HEK293 (cell line): ENCODE data around the gene MANF.

Experiments used
- CTCF ChIA-PET: fragments of 350-600 bp; formaldehyde crosslinking; extraction: SDS; loops from one replicate; lab custom pipeline; 2021; ENCODE audit warnings: antibody characterized with exemption; lab: Yijun Ruan, JAX
- POLR2A ChIA-PET: fragments of 300-600 bp; formaldehyde crosslinking; extraction: SDS; loops from one replicate; lab custom pipeline; 2020; ENCODE audit warnings: antibody characterized with exemption, inconsistent platforms; lab: Yijun Ruan, JAX
- H3K27ac ChIP-seq: fragments of 200-500 bp; sonication (Bioruptor generic); 2 replicates; pipeline ENCODE4 v1.5.1; 2014; ENCODE audit warnings: low read depth, low read length, control low read depth, inconsistent platforms; ENCODE audit errors: extremely low read depth
- H3K36me3 ChIP-seq, 2 experiments: fragments of 200-500 bp in 1 of 2; sonication (Bioruptor generic) in 1 of 2; 1 replicate in 1 of 2; 2 replicates in 1 of 2; pipeline ENCODE4 v1.5.1; 2014 to 2017; ENCODE audit warnings: inconsistent platforms in 2 of 2, low read length in 2 of 2; ENCODE audit not compliant: control insufficient read depth in 2 of 2, insufficient read depth in 1 of 2
- H3K4me1 ChIP-seq: fragments of 200-500 bp; sonication (Bioruptor generic); 2 replicates; pipeline ENCODE4 v1.5.1; 2014; ENCODE audit warnings: mild to moderate bottlenecking, low read length, inconsistent platforms; ENCODE audit not compliant: control insufficient read depth, insufficient read depth
- H3K4me3 ChIP-seq: 2 replicates; pipeline ENCODE4 v1.5.1; 2011; ENCODE audit warnings: low read depth, mild to moderate bottlenecking, control low read depth, low read length, moderate library complexity
- H3K9me3 ChIP-seq: fragments of 200-500 bp; sonication (Bioruptor generic); 2 replicates; pipeline ENCODE4 v1.5.1; 2014; ENCODE audit warnings: low read depth, low read length, inconsistent platforms; ENCODE audit not compliant: control insufficient read depth, insufficient read depth
- EGR2 ChIP-seq: fragments of 450-650 bp; formaldehyde crosslinking; IDR thresholded peaks from 2 replicates; pipeline ENCODE4 v1.5.1; 2016; ENCODE audit warnings: low read depth, missing biosample characterization, missing genetic modification characterization
- GLI4 ChIP-seq: fragments of 450-650 bp; formaldehyde crosslinking; IDR thresholded peaks from 2 replicates; pipeline ENCODE4 v1.5.1; 2016; ENCODE audit warnings: missing biosample characterization, missing genetic modification characterization
- GLIS2 ChIP-seq: fragments of 450-650 bp; formaldehyde crosslinking; IDR thresholded peaks from 2 replicates; pipeline ENCODE4 v1.5.1; 2016; ENCODE audit warnings: missing biosample characterization, missing genetic modification characterization
- HOXC10 ChIP-seq: sonication (generic); formaldehyde crosslinking; IDR thresholded peaks from 2 replicates; pipeline ENCODE4 v1.8.1; 2023; ENCODE audit warnings: mild to moderate bottlenecking, missing genetic modification reagents
- KLF10 ChIP-seq: fragments of 450-650 bp; IDR thresholded peaks from 2 replicates; pipeline ENCODE4 v1.5.1; 2018; ENCODE audit warnings: missing biosample characterization, mild to moderate bottlenecking, missing genetic modification characterization
- KLF16 ChIP-seq: fragments of 450-650 bp; formaldehyde crosslinking; IDR thresholded peaks from 2 replicates; pipeline ENCODE4 v1.5.1; 2017; ENCODE audit warnings: missing biosample characterization, missing genetic modification characterization
- YY2 ChIP-seq: fragments of 450-650 bp; formaldehyde crosslinking; IDR thresholded peaks from 2 replicates; pipeline ENCODE4 v1.5.1; 2016; ENCODE audit warnings: missing biosample characterization, missing genetic modification characterization
- ZBTB48 ChIP-seq: fragments of 450-650 bp; formaldehyde crosslinking; IDR thresholded peaks from 2 replicates; pipeline ENCODE4 v1.5.1; 2016; ENCODE audit warnings: missing biosample characterization, missing genetic modification characterization
- ZFHX2 ChIP-seq: fragments of 450-650 bp; formaldehyde crosslinking; conservative IDR thresholded peaks from 2 replicates; pipeline ENCODE4 v1.5.1; 2016; ENCODE audit warnings: missing biosample characterization, missing genetic modification characterization
- ZNF112 ChIP-seq: fragments of 450-650 bp; formaldehyde crosslinking; IDR thresholded peaks from 2 replicates; pipeline ENCODE4 v1.5.0; 2017; ENCODE audit warnings: missing biosample characterization, missing genetic modification characterization
- ZNF138 ChIP-seq: fragments of 450-650 bp; formaldehyde crosslinking; IDR thresholded peaks from 2 replicates; pipeline ENCODE4 v1.5.1; 2016; ENCODE audit warnings: missing biosample characterization, missing genetic modification characterization, borderline replicate concordance
- ZNF140 ChIP-seq: fragments of 450-650 bp; formaldehyde crosslinking; IDR thresholded peaks from 2 replicates; pipeline ENCODE4 v1.5.1; 2016; ENCODE audit warnings: missing biosample characterization, missing genetic modification characterization
- ZNF2 ChIP-seq: fragments of 450-650 bp; formaldehyde crosslinking; IDR thresholded peaks from 2 replicates; pipeline ENCODE4 v1.5.1; 2016; ENCODE audit warnings: missing biosample characterization, missing genetic modification characterization
- ZNF223 ChIP-seq: fragments of 450-650 bp; formaldehyde crosslinking; IDR thresholded peaks from 2 replicates; pipeline ENCODE4 v1.5.1; 2016; ENCODE audit warnings: missing biosample characterization, missing genetic modification characterization
- ZNF239 ChIP-seq: fragments of 450-650 bp; formaldehyde crosslinking; IDR thresholded peaks from 2 replicates; pipeline ENCODE4 v1.5.1; 2016; ENCODE audit warnings: missing biosample characterization, missing genetic modification characterization
- ZNF654 ChIP-seq: fragments of 450-650 bp; formaldehyde crosslinking; IDR thresholded peaks from 2 replicates; pipeline ENCODE4 v1.5.1; 2016; ENCODE audit warnings: low read depth, missing biosample characterization, missing genetic modification characterization
- ZNF768 ChIP-seq: fragments of 450-650 bp; formaldehyde crosslinking; IDR thresholded peaks from 2 replicates; pipeline ENCODE4 v1.5.1; 2018; ENCODE audit warnings: missing biosample characterization, mild to moderate bottlenecking, missing genetic modification characterization
- ZNF791 ChIP-seq: fragments of 450-650 bp; formaldehyde crosslinking; IDR thresholded peaks from 2 replicates; pipeline ENCODE4 v1.5.1; 2016; ENCODE audit warnings: missing biosample characterization, missing genetic modification characterization
- ZXDB ChIP-seq: fragments of 450-650 bp; formaldehyde crosslinking; IDR thresholded peaks from 2 replicates; pipeline ENCODE4 v1.5.1; 2016; ENCODE audit warnings: missing biosample characterization, missing genetic modification characterization
- TF ChIP-seq, protein P1 (sequence below): fragments of 450-650 bp; formaldehyde crosslinking; IDR thresholded peaks from 2 replicates; pipeline ENCODE4 v1.5.1; 2016; ENCODE audit warnings: missing biosample characterization, missing genetic modification characterization
- TF ChIP-seq, protein P2 (sequence below): fragments of 450-650 bp; formaldehyde crosslinking; IDR thresholded peaks from 2 replicates; pipeline ENCODE4 v1.5.1; 2016; ENCODE audit warnings: missing biosample characterization, missing genetic modification characterization
- TF ChIP-seq, protein P3 (sequence below): fragments of 450-650 bp; formaldehyde crosslinking; IDR thresholded peaks from 2 replicates; pipeline ENCODE4 v1.5.1; 2016; ENCODE audit warnings: missing biosample characterization, missing genetic modification characterization
- TF ChIP-seq, protein P4 (sequence below): fragments of 450-650 bp; formaldehyde crosslinking; IDR thresholded peaks from 2 replicates; pipeline ENCODE4 v1.5.1; 2016; ENCODE audit warnings: missing biosample characterization, missing genetic modification characterization
- TF ChIP-seq, protein P5 (sequence below): fragments of 450-650 bp; formaldehyde crosslinking; IDR thresholded peaks from 2 replicates; pipeline ENCODE4 v1.5.1; 2016; ENCODE audit warnings: missing biosample characterization, missing genetic modification characterization
- TF ChIP-seq, protein P6 (sequence below): fragments of 450-650 bp; formaldehyde crosslinking; IDR thresholded peaks from 2 replicates; pipeline ENCODE4 v1.5.1; 2016; ENCODE audit warnings: missing biosample characterization, missing genetic modification characterization, low read depth

MANF gene

DNA sequence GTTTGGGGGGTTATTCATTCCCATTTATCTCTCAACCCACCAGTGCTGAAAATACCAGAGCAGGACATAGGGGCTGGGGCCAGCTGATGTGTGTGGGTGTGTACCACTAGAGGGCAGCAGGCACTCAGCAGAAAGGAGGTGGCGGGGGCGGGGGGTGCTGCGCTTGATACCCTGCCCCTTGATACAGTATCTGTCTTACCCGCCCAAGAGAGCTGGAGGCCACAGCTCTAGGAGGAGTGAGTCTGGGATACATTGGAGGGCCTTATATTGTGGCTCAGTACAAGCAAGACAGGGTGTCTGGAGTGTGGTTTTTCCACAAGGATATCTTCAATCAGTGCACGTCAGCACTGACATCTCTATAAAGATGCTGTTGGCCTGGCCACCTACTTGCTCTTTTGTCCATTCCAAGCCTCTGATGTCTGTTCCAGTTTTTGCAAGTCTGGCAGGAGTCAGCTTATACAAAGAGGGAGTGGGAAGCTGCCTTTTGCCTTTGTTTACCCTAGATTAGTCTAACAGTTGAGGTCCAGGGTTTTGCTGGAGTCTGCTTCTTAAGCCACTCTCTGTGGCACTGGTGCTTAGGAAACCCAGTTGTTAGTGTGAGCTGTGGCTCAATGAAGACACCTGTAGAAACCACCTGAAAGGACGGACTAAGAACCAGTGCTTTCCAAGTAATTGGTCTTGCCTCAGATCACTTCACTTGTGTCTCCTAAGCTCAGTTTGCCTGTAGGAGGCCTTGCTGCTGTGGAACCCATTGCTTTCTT, 4.5 kb downstream of the MANF start:
- no peaks in the 10 kb centered on the region for H3K9me3 ChIP-seq
- POLR2A ChIA-PET: interaction anchor here (0.6 to 1.9 kb wide), 3 partner anchors 57 to 773 kb away, joined by 4 to 8 read pairs (median 5); partner anchors contain the start of genes DCAF1 and MAPKAPK3
- H3K4me3 ChIP-seq: no peak overlapping the region
- CTCF ChIA-PET: interaction anchor here (0.6 to 2.3 kb wide), 35 partner anchors 10 to 1299 kb away, joined by 3 to 27 read pairs (median 3); partner anchors contain the start of genes ABHD14A, DCAF1 and MAPKAPK3
- peaks cover 0 to 73% of the 10 kb centered on the region in 2 experiments; a peak in 1 of 3 replicates for H3K36me3 ChIP-seq
- H3K4me1 ChIP-seq: no peaks in the 10 kb centered on the region; the same call in 1 of the 2 replicates
- no peak overlapping the region for H3K27ac ChIP-seq
- no peak for TF ChIP-seq GLI4 (tag by site-specific recombination)
- TF ChIP-seq HOXC10 (CRISPR knock-in tag): no peak
- peak; percentile 62 for TF ChIP-seq ZNF654 (tag by site-specific recombination)
- TF ChIP-seq, protein P1, sequence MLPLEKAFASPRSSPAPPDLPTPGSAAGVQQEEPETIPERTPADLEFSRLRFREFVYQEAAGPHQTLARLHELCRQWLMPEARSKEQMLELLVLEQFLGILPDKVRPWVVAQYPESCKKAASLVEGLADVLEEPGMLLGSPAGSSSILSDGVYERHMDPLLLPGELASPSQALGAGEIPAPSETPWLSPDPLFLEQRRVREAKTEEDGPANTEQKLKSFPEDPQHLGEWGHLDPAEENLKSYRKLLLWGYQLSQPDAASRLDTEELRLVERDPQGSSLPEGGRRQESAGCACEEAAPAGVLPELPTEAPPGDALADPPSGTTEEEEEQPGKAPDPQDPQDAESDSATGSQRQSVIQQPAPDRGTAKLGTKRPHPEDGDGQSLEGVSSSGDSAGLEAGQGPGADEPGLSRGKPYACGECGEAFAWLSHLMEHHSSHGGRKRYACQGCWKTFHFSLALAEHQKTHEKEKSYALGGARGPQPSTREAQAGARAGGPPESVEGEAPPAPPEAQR (tag by site-specific recombination): no peak
- TF ChIP-seq, protein P2, sequence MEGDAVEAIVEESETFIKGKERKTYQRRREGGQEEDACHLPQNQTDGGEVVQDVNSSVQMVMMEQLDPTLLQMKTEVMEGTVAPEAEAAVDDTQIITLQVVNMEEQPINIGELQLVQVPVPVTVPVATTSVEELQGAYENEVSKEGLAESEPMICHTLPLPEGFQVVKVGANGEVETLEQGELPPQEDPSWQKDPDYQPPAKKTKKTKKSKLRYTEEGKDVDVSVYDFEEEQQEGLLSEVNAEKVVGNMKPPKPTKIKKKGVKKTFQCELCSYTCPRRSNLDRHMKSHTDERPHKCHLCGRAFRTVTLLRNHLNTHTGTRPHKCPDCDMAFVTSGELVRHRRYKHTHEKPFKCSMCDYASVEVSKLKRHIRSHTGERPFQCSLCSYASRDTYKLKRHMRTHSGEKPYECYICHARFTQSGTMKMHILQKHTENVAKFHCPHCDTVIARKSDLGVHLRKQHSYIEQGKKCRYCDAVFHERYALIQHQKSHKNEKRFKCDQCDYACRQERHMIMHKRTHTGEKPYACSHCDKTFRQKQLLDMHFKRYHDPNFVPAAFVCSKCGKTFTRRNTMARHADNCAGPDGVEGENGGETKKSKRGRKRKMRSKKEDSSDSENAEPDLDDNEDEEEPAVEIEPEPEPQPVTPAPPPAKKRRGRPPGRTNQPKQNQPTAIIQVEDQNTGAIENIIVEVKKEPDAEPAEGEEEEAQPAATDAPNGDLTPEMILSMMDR (tag by site-specific recombination): peak; percentile 72; the same call in 1 of the 2 replicates
- peak; percentile 70 for TF ChIP-seq EGR2 (tag by site-specific recombination)
- TF ChIP-seq, protein P3, sequence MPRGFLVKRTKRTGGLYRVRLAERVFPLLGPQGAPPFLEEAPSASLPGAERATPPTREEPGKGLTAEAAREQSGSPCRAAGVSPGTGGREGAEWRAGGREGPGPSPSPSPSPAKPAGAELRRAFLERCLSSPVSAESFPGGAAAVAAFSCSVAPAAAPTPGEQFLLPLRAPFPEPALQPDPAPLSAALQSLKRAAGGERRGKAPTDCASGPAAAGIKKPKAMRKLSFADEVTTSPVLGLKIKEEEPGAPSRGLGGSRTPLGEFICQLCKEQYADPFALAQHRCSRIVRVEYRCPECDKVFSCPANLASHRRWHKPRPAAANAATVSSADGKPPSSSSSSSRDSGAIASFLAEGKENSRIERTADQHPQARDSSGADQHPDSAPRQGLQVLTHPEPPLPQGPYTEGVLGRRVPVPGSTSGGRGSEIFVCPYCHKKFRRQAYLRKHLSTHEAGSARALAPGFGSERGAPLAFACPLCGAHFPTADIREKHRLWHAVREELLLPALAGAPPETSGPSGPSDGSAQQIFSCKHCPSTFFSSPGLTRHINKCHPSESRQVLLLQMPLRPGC (tag by site-specific recombination): no peak
- TF ChIP-seq ZNF223: no peak
- no peak for TF ChIP-seq KLF16 (tag by site-specific recombination)
- TF ChIP-seq ZXDB (tag by site-specific recombination): no peak
- no peak for TF ChIP-seq ZNF2 (tag by site-specific recombination)
- TF ChIP-seq, protein P4, sequence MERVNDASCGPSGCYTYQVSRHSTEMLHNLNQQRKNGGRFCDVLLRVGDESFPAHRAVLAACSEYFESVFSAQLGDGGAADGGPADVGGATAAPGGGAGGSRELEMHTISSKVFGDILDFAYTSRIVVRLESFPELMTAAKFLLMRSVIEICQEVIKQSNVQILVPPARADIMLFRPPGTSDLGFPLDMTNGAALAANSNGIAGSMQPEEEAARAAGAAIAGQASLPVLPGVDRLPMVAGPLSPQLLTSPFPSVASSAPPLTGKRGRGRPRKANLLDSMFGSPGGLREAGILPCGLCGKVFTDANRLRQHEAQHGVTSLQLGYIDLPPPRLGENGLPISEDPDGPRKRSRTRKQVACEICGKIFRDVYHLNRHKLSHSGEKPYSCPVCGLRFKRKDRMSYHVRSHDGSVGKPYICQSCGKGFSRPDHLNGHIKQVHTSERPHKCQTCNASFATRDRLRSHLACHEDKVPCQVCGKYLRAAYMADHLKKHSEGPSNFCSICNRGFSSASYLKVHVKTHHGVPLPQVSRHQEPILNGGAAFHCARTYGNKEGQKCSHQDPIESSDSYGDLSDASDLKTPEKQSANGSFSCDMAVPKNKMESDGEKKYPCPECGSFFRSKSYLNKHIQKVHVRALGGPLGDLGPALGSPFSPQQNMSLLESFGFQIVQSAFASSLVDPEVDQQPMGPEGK: peak; percentile 87
- TF ChIP-seq ZBTB48 (tag by site-specific recombination): no peak
- no peak for TF ChIP-seq ZNF768 (tag by site-specific recombination)
- no peak for TF ChIP-seq ZNF112 (tag by site-specific recombination)
- no peak for TF ChIP-seq ZNF140 (tag by site-specific recombination)
- no peak for TF ChIP-seq ZNF791
- TF ChIP-seq, protein P5, sequence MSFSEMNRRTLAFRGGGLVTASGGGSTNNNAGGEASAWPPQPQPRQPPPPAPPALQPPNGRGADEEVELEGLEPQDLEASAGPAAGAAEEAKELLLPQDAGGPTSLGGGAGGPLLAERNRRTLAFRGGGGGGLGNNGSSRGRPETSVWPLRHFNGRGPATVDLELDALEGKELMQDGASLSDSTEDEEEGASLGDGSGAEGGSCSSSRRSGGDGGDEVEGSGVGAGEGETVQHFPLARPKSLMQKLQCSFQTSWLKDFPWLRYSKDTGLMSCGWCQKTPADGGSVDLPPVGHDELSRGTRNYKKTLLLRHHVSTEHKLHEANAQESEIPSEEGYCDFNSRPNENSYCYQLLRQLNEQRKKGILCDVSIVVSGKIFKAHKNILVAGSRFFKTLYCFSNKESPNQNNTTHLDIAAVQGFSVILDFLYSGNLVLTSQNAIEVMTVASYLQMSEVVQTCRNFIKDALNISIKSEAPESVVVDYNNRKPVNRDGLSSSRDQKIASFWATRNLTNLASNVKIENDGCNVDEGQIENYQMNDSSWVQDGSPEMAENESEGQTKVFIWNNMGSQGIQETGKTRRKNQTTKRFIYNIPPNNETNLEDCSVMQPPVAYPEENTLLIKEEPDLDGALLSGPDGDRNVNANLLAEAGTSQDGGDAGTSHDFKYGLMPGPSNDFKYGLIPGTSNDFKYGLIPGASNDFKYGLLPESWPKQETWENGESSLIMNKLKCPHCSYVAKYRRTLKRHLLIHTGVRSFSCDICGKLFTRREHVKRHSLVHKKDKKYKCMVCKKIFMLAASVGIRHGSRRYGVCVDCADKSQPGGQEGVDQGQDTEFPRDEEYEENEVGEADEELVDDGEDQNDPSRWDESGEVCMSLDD (tag by site-specific recombination): 0 out of 2 replicates have a peak, but pooled peaks have one; percentile 26
- TF ChIP-seq ZNF239 (tag by site-specific recombination): no peak
- no peak for TF ChIP-seq YY2 (tag by site-specific recombination)
- TF ChIP-seq KLF10 (tag by site-specific recombination): no peak
- peak; percentile 83 for TF ChIP-seq ZFHX2 (tag by site-specific recombination)
- TF ChIP-seq, protein P6, sequence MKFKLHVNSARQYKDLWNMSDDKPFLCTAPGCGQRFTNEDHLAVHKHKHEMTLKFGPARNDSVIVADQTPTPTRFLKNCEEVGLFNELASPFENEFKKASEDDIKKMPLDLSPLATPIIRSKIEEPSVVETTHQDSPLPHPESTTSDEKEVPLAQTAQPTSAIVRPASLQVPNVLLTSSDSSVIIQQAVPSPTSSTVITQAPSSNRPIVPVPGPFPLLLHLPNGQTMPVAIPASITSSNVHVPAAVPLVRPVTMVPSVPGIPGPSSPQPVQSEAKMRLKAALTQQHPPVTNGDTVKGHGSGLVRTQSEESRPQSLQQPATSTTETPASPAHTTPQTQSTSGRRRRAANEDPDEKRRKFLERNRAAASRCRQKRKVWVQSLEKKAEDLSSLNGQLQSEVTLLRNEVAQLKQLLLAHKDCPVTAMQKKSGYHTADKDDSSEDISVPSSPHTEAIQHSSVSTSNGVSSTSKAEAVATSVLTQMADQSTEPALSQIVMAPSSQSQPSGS (tag by site-specific recombination): no peak
- no peak for TF ChIP-seq ZNF138 (tag by site-specific recombination)
- TF ChIP-seq GLIS2 (tag by site-specific recombination): no peak
